Measurements from ENCODE around the gene IGSF21. TPM values are rescaled to one million over a fixed set of nuclear protein-coding genes. Genes with fewer than 3 reads are reported as not detected.

IGSF21 gene
- total and polyA plus RNA-seq, 4 donors = 0.31 to 1.5 (median 0.88) TPM

GRCh38 chr1:18188820-18189517 lies 81.4 kb downstream of the IGSF21 start (continued):
- TF ChIP-seq REST (IDR thresholded peaks at IDR 0.05) (no peak), YY1 (IDR thresholded peaks at IDR 0.05) (no peak), FOXA2 (IDR thresholded peaks at IDR 0.05) (no peak)

- H3K9me3 ChIP-seq (ENCODE audit: control insufficient read depth in 4 of 4, low read length in 3 of 4) = no peaks in the 10 kb centered on the region
- no peak overlapping the region for H3K9ac ChIP-seq (ENCODE audit: low read depth in 1 of 2, low read length in 2 of 2)
- DNase-seq (ENCODE audit: low spot score) = no peak
- peaks cover 0 to 4% (median 0%) of the 10 kb centered on the region in 4 donors for H3K4me1 ChIP-seq (ENCODE audit: control insufficient read depth in 4 of 4, insufficient read depth in 4 of 4, low read length in 3 of 4)
- no peaks in the 10 kb centered on the region for H3K36me3 ChIP-seq (ENCODE audit: control insufficient read depth in 4 of 4, insufficient read depth in 3 of 4, low read depth in 1 of 4, low read length in 3 of 4)
- H3K27me3 ChIP-seq (ENCODE audit: control insufficient read depth in 4 of 4, insufficient read depth in 4 of 4, low read length in 3 of 4) = peaks cover 0 to 8% (median 0%) of the 10 kb centered on the region in 4 donors
- H3K27ac ChIP-seq (ENCODE audit: low read depth in 1 of 2, low read length in 2 of 2) = no peak overlapping the region
- no peak overlapping the region for H3K4me3 ChIP-seq (ENCODE audit: low read depth in 1 of 3, low read length in 3 of 3)
- TF ChIP-seq GABPA (IDR thresholded peaks at IDR 0.05 in 1 of 2, conservative IDR thresholded peaks at IDR 0.05 in 1 of 2) = no peak
- no peak for TF ChIP-seq MAX (IDR thresholded peaks at IDR 0.05)
- no peak for TF ChIP-seq JUND (IDR thresholded peaks at IDR 0.05)
- TF ChIP-seq FOXA1 (IDR thresholded peaks at IDR 0.05) = no peak
- TF ChIP-seq TAF1 (conservative IDR thresholded peaks at IDR 0.05) = no peak
- TF ChIP-seq EGR1 (IDR thresholded peaks at IDR 0.05; ENCODE audit: low read depth in 2 of 2) = no peak
- TF ChIP-seq RAD21 (IDR thresholded peaks at IDR 0.05) = no peak
- TF ChIP-seq YY1 (IDR thresholded peaks at IDR 0.05) = no peak
- TF ChIP-seq RXRA (IDR thresholded peaks at IDR 0.05) = no peak
- TF ChIP-seq SP1 (IDR thresholded peaks at IDR 0.05) = no peak
- TF ChIP-seq ZBTB33 (IDR thresholded peaks at IDR 0.05) = no peak
- WGBS = 27% methylated on average over 7 of the region's 7 CpGs
Measured at GRCh38 chr1:18190598-18190997, 83.0 kb downstream of the IGSF21 start.

GRCh38 chr1:18191037-18191436 lies 83.4 kb downstream of the IGSF21 start:
- Histone ChIP-seq H3K4me1 (ENCODE audit: control insufficient read depth in 4 of 4, insufficient read depth in 4 of 4, low read length in 3 of 4) (peaks cover 0 to 4% (median 0%) of the 10 kb centered on the region in 4 donors), H3K36me3 (ENCODE audit: control insufficient read depth in 4 of 4, insufficient read depth in 3 of 4, low read depth in 1 of 4, low read length in 3 of 4) (no peaks in the 10 kb centered on the region), H3K27me3 (ENCODE audit: control insufficient read depth in 4 of 4, insufficient read depth in 4 of 4, low read length in 3 of 4) (peaks cover 0 to 7% (median 0%) of the 10 kb centered on the region in 4 donors), H3K4me3 (ENCODE audit: low read depth in 1 of 3, low read length in 3 of 3) (no peak overlapping the region), H3K9me3 (ENCODE audit: control insufficient read depth in 4 of 4, low read length in 3 of 4) (no peaks in the 10 kb centered on the region), H3K27ac (ENCODE audit: low read depth in 1 of 2, low read length in 2 of 2) (no peak overlapping the region), H3K9ac (ENCODE audit: low read depth in 1 of 2, low read length in 2 of 2) (no peak overlapping the region)
- 72% methylated on average over 3 of the region's 3 CpGs for WGBS
- no peak for TF ChIP-seq ATF3 (IDR thresholded peaks at IDR 0.05)
- no peak for DNase-seq (ENCODE audit: low spot score)

All from liver (tissue), 9 donors.